DLD1 (cell line): Measurements from ENCODE around the gene PKHD1.

Experiments
- in situ Hi-C: cut with HindIII; loops from 2 replicates; pipeline ENCODE4 v1.10.0; 2017; ENCODE audit warnings: low sequenced_read_pairs

Gene PKHD1

GRCh38 chr6:51719297-51719696, 368.1 kb downstream of the PKHD1 start:
- in situ Hi-C loops, result no loop called here

- in situ Hi-C loops, result no loop called here
Measured at GRCh38 chr6:51718533-51718932, 368.9 kb downstream of the PKHD1 start.

- in situ Hi-C loops, result no loop called here
Measured at GRCh38 chr6:51717477-51717876, 369.9 kb downstream of the PKHD1 start.

GRCh38 chr6:51711876-51712275, 375.5 kb downstream of the PKHD1 start:
- in situ Hi-C loops, result no loop called here

- in situ Hi-C loops, result no loop called here
Measured at GRCh38 chr6:51706086-51706485, 381.3 kb downstream of the PKHD1 start.

GRCh38 chr6:51704932-51705540, 382.4 kb downstream of the PKHD1 start:
- in situ Hi-C loops, result no loop called here

GRCh38 chr6:51702851-51703250, 384.6 kb downstream of the PKHD1 start:
- in situ Hi-C loops, result no loop called here

- in situ Hi-C loops, result no loop called here
Measured at GRCh38 chr6:51684603-51685002, 402.8 kb downstream of the PKHD1 start.

GRCh38 chr6:51684038-51684437, 403.4 kb downstream of the PKHD1 start:
- in situ Hi-C loops, result no loop called here

GRCh38 chr6:51678905-51679620, 408.4 kb downstream of the PKHD1 start:
- in situ Hi-C loops, result no loop called here

- in situ Hi-C loops, result no loop called here
Measured at GRCh38 chr6:51678274-51678673, 409.1 kb downstream of the PKHD1 start.

GRCh38 chr6:51675922-51676275, 411.5 kb downstream of the PKHD1 start:
- in situ Hi-C loops, result no loop called here

GRCh38 chr6:51675020-51675921, 412.1 kb downstream of the PKHD1 start:
- in situ Hi-C loops, result no loop called here

GRCh38 chr6:51663525-51663924, 423.9 kb downstream of the PKHD1 start:
- in situ Hi-C loops, result no loop called here

GRCh38 chr6:51660767-51661166, 426.6 kb downstream of the PKHD1 start:
- in situ Hi-C loops, result no loop called here

GRCh38 chr6:51657491-51657890, 429.9 kb downstream of the PKHD1 start:
- in situ Hi-C loops, result no loop called here

- in situ Hi-C loops, result no loop called here
Measured at GRCh38 chr6:51655517-51655916, 431.9 kb downstream of the PKHD1 start.

GRCh38 chr6:51654647-51655046, 432.8 kb downstream of the PKHD1 start:
- in situ Hi-C loops, result no loop called here

GRCh38 chr6:51651132-51651817, 436.1 kb downstream of the PKHD1 start:
- in situ Hi-C loops, result no loop called here

GRCh38 chr6:51648774-51649173, 438.6 kb downstream of the PKHD1 start:
- in situ Hi-C loops, result no loop called here

GRCh38 chr6:51648236-51648635, 439.2 kb downstream of the PKHD1 start:
- in situ Hi-C loops, result no loop called here
